ENCODE results near the gene TEDC2. TPM values are rescaled to one million over a fixed set of nuclear protein-coding genes. Genes with fewer than 3 reads are reported as not detected.

The TEDC2 gene
- total RNA-seq, 4 donors from 2014 or later: 1.3 to 2.5 (median 1.8) TPM; not detected in 1

DNA sequence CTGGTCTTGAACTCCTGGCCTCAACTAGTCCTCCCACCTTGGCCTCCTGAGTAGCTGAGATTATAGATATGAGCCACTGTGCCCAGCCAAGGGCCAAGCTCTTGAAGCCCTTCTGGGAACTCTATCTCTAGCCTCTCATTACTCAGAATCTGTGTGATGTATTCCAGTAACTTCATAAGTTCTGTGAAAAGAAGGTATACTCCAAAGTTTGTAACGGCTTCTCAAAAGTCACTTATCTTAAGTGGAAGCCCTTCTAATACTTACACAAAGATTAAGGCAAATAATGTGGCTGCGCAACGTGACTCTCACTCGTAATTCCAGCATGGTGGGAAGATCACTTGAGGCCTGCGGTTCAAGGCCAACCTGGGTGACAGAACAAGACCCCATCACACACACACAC lies 34.7 kb downstream of the TEDC2 start:
- H3K4me3 ChIP-seq: no peak overlapping the region
- 95 to 96% methylated on average over 5 of the region's 5 CpGs for WGBS, 2 donors
- H3K36me3 ChIP-seq: peaks cover 0 to 44% (median 0%) of the 10 kb centered on the region in 3 donors
- no peaks in the 10 kb centered on the region for H3K9me3 ChIP-seq
- no peak for TF ChIP-seq EP300 (IDR thresholded peaks at IDR 0.05)
- no peak for TF ChIP-seq POLR2A (IDR thresholded peaks at IDR 0.05)
- TF ChIP-seq, protein P1, sequence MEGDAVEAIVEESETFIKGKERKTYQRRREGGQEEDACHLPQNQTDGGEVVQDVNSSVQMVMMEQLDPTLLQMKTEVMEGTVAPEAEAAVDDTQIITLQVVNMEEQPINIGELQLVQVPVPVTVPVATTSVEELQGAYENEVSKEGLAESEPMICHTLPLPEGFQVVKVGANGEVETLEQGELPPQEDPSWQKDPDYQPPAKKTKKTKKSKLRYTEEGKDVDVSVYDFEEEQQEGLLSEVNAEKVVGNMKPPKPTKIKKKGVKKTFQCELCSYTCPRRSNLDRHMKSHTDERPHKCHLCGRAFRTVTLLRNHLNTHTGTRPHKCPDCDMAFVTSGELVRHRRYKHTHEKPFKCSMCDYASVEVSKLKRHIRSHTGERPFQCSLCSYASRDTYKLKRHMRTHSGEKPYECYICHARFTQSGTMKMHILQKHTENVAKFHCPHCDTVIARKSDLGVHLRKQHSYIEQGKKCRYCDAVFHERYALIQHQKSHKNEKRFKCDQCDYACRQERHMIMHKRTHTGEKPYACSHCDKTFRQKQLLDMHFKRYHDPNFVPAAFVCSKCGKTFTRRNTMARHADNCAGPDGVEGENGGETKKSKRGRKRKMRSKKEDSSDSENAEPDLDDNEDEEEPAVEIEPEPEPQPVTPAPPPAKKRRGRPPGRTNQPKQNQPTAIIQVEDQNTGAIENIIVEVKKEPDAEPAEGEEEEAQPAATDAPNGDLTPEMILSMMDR (IDR thresholded peaks at IDR 0.05): no peak
- no peaks in the 10 kb centered on the region for H3K27me3 ChIP-seq
- DNase-seq (ENCODE audit: low spot score in 2 of 2): no peak
- peaks cover 0 to 16% (median 4%) of the 10 kb centered on the region in 4 donors for H3K4me1 ChIP-seq
- no peak overlapping the region for H3K27ac ChIP-seq

DNA sequence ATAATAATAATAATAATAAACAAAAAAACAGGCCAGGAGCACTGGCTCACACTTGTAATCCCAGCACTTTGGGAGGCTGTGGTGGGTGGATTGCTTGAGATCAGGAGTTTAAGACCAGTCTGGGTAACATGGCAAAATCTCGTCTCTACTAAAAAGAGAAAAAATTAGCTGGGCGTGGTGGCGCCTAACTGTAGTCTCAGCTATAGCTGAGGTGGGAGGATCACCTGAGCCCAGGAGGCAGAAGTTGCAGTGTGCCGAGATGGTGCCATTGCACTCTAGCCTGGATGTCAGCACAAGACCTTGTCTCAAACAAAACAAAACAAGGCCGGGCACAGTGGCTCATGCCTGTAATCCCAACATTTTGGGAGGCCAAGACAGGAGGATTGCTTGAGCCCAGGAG lies 35.1 kb downstream of the TEDC2 start:
- Histone ChIP-seq H3K27me3 (no peaks in the 10 kb centered on the region), H3K36me3 (peaks cover 0 to 48% (median 0%) of the 10 kb centered on the region in 3 donors), H3K27ac (no peak overlapping the region), H3K4me1 (peaks cover 0 to 16% (median 4%) of the 10 kb centered on the region in 4 donors), H3K4me3 (no peak overlapping the region), H3K9me3 (no peaks in the 10 kb centered on the region)
- WGBS, 2 donors: 88 to 91% methylated on average over 5 of the region's 5 CpGs
- no peak for DNase-seq (ENCODE audit: low spot score in 2 of 2)
- TF ChIP-seq EP300 (IDR thresholded peaks at IDR 0.05) (no peak), POLR2A (IDR thresholded peaks at IDR 0.05) (no peak)
- TF ChIP-seq, protein P1 (IDR thresholded peaks at IDR 0.05): no peak

DNA sequence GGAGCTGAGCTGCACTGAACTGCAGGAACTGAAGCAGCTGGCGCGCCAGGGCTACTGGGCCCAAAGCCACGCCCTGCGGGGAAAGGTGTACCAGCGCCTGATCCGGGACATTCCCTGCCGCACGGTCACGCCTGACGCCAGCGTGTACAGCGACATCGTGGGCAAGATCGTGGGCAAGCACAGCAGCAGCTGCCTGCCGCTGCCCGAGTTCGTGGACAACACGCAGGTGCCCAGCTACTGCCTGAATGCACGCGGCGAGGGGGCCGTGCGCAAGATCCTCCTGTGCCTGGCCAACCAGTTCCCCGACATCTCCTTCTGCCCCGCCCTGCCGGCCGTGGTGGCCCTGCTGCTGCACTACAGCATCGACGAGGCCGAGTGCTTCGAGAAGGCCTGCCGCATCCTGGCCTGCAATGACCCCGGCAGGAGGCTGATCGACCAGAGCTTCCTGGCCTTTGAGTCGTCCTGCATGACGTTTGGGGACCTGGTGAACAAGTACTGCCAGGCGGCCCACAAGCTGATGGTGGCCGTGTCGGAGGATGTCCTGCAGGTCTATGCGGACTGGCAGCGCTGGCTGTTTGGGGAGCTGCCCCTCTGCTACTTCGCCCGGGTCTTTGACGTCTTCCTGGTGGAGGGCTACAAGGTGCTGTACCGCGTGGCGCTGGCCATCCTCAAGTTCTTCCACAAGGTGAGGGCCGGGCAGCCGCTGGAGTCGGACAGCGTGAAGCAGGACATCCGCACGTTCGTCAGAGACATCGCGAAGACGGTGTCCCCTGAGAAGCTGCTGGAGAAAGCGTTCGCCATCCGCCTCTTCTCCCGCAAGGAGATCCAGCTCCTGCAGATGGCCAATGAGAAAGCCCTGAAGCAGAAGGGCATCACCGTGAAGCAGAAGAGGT lies 36.6 kb downstream of the TEDC2 start:
- H3K27ac ChIP-seq: no peak overlapping the region
- no peak overlapping the region for H3K4me3 ChIP-seq
- DNase-seq (ENCODE audit: low spot score in 2 of 2): no peak
- peaks cover 0 to 42% (median 0%) of the 10 kb centered on the region in 3 donors for H3K36me3 ChIP-seq
- WGBS, 2 donors: 93 to 94% methylated on average over 38 to 46 of the region's 62 CpGs
- H3K27me3 ChIP-seq: no peaks in the 10 kb centered on the region
- TF ChIP-seq EP300 (IDR thresholded peaks at IDR 0.05) (no peak), POLR2A (IDR thresholded peaks at IDR 0.05) (no peak)
- TF ChIP-seq, protein P1 (IDR thresholded peaks at IDR 0.05): no peak
- H3K9me3 ChIP-seq: no peaks in the 10 kb centered on the region
- H3K4me1 ChIP-seq: peaks cover 0 to 24% (median 6%) of the 10 kb centered on the region in 4 donors

DNA sequence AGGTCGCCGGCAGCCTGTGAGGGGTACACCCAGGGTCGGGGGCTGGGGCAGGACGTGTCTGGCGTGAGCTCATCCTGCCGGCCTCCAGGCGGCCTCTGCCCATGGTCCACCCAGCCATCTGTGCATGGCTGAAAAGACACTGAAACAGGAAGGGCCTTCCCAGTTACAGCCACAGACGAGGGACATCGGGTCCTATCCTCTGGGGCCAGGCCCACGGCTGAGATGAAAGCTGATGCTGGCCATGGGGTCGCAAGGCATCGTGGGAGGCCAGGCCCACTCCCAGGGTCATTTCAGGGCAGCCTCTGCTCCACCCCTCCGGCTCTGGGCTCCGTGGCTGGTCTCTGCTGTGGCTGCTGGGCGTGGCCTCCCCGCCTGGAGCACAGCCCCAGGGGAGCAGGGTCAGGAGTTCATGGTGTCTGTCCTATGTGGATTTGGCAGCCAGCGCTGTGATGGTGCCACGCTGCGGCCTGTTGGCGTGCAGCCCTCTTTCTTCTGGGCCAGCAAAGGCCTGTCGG lies 37.3 kb downstream of the TEDC2 start:
- WGBS, 2 donors: 45 to 51% methylated on average over 19 to 20 of the region's 21 CpGs
- H3K27me3 ChIP-seq: no peaks in the 10 kb centered on the region
- peaks cover 0 to 31% (median 12%) of the 10 kb centered on the region in 4 donors for H3K4me1 ChIP-seq
- H3K27ac ChIP-seq: no peak overlapping the region
- no peak overlapping the region for H3K4me3 ChIP-seq
- peaks cover 0 to 42% (median 0%) of the 10 kb centered on the region in 3 donors for H3K36me3 ChIP-seq
- TF ChIP-seq EP300 (IDR thresholded peaks at IDR 0.05) (no peak), POLR2A (IDR thresholded peaks at IDR 0.05) (no peak)
- TF ChIP-seq, protein P1 (IDR thresholded peaks at IDR 0.05): no peak
- H3K9me3 ChIP-seq: no peaks in the 10 kb centered on the region
- DNase-seq (ENCODE audit: low spot score in 2 of 2): no peak
